Forelimb muscle (tissue), 1 donor: ENCODE data around the gene GNS. TPM values are rescaled to one million over a fixed set of nuclear protein-coding genes. Genes with fewer than 3 reads are reported as not detected.
A peak's percentile ranks its signal among the peaks of the same experiment; 100 is the strongest.

Experiments used
- DNase-seq: peaks from one replicate; pipeline ENCODE4 v3.0.0-alpha.2; 2013; ENCODE audit warnings: low read depth
- polyA plus RNA-seq: library from polyadenylated mRNA; unstranded; fragments of 120-200 nt; gene quantifications from one replicate; pipeline ENCODE4 v1.2.1, GENCODE V29; 2013; ENCODE audit not compliant: insufficient read length

The GNS gene
- polyA plus RNA-seq, 1 donor: 55.7 TPM

DNA sequence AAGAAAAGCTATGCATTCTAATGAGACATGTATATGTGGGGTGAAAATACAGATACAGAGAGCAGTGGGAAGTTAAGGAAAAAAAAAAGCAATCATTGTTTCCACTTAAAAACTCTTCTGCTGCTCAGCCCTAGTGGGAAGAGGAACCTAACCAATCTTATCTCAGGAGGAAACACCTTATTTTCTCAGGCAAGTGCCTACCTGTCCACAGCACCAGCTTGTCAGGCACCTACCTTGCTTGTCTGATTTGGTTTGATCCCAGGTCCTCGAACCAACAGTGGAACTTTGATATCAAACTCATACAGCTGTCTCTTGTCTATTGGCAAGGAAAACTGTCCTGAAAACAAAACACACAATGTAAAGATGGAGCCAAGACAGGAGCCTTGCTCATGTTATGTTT is 22.4 kb downstream of the GNS start:
- no peak for DNase-seq

DNA sequence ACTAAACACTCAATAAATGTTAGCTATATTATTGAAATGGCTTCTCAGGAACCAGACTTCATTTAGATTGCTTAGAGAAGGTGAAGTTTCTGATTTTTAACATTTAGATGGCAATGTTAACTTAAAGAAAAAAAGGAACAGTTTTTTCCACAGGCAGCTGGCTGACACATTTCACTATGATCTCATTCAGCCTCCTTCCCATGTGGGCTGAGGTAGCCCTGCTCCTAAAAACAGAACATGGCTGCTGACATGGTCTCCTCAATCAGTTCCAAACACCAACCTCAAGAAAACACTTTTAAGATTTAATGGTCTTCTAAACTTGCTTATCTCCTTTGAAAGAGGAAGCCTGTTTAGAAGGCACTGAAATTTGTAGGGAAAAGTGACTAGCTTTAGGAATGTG is 23.8 kb downstream of the GNS start:
- no peak for DNase-seq

- no peak for DNase-seq
These were observed 25.3 kb downstream of the GNS start for GRCh38 chr12:64733857-64734256.

DNA sequence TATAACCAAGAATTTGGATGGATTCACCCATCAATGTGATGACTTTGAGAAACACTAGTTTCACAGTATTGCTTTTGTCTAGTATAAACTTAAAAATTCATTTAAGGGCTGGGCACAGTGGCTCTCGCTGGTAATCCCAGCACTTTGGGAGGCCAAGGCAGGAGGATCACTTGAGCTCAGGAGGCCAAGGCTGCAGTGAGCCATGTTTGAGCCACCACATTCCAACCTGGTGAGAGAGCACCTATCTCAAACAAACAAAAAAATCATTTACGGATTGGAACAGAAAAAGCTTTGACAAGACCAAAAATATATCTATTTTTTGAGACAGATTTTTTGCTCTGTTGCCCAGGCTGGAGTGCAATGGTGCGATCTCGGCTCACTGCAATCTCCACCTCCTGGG is 27.5 kb downstream of the GNS start:
- no peak for DNase-seq

DNA sequence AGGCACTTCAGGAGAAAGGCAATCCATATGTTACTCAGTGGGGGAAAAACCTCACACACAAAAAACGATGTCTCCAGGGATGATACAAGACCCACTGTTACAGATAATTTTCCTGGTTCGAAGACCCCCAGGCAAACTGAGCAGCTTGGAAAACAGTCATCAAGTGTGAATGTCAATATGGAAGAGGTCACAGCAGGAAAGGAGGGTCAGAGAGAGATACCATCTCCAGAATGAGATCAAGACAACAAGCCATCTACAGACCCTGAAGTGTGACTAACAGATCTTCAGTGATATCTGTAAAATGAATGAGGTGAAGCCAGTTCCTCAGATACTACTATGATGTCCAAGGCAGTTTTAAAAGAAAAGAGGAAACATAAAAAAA is 28.6 kb downstream of the GNS start:
- DNase-seq: no peak

GRCh38 chr12:64729909-64730587 is 29.2 kb downstream of the GNS start:
- DNase-seq: no peak

DNA sequence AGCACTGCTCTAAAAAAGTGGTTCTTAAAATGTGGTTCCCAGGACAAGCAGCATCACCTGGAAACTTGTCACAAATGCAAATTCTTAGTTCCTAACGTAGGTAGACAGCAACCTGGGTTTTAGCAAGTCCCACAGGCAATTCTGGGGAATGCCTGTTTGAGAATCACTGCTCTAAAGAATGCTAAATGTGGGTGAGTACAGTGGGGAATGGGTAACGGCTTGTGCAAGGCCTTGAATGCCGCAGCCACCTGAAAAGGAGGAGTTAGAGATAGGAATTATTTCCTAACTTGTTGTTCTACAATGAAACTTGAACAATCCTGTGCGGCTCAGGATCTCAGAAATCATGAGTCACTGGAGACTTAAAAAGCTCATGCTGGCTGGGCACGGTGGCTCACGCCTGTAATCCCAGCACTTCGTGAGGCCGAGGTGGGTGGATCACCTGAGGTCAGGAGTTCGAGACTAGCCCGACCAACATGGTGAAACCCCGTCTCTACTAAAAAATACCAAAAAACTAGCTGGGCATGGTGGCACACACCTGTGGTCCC is 34.9 kb downstream of the GNS start:
- no peak for DNase-seq

DNA sequence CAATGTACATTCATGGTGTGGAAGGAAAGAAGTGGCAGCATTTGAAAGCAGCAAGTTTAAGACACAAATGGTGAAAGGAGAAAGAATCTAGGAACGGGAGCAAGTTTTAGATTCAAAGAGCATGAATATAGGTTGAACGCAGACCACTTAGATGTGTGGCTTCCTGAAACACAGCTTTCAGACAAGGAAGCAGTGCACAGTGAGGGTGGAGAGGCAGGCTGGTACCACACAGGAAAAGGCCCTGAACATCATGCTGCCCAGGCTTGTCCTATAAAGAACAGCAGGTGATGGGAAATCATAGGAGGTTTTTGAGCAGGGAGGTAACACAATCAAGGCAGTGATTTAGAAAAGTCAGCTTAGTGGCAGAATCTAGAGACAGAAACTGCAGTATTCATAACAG is 35.6 kb downstream of the GNS start:
- DNase-seq: no peak

GRCh38 chr12:64722835-64723234 is 36.4 kb downstream of the GNS start:
- no peak for DNase-seq

- DNase-seq: no peak
These were observed 38.3 kb downstream of the GNS start for GRCh38 chr12:64720884-64721283.

DNA sequence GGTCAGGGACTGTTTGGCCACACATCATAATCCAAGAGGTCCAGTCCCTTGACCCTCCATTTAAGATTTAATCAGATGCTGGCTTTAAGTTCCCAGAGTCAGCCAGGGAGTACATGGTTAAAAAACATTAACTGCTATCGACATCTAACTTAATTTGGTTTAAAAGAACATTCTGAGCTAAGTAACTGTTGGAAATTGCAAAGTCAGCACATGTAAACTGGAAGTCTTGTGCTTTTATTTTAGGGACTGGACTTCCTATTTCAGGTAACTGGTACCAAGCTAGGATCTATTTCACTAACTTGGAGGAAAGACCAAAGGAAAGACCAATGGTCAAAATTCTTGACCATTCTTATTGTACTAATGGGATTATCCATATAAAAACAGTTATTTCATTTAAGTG is 40.6 kb downstream of the GNS start:
- no peak for DNase-seq

DNA sequence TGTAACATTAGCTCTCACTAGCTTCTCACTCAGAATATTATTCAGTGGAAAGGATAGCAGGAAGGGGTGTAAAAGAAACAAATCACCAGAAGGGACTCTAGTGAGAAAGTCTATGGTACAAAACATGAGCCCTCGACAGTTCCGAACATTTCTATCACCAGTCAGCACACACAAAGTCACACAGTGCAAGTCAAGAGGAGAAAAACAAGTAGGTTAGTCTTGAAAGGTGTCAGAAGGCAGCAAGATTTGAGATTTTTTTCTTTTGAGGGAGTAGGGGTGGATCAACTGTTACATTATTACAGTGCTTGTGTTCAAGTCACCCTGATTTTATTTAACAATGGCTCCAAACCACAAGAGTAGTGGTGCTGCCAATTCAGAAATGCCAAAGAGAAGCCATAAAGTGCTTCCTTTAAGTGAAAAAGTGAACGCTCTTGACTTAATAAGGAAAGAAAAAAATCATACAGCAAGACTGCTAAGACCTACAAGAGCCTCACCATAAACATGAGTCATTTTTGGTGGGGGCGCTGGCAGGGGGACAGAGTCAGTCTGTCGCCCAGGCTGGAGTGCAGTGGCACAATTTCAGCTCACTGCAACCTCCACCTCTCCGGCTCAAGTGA is 42.3 kb downstream of the GNS start:
- no peak for DNase-seq

GRCh38 chr12:64716371-64716770 is 42.8 kb downstream of the GNS start:
- no peak for DNase-seq

DNA sequence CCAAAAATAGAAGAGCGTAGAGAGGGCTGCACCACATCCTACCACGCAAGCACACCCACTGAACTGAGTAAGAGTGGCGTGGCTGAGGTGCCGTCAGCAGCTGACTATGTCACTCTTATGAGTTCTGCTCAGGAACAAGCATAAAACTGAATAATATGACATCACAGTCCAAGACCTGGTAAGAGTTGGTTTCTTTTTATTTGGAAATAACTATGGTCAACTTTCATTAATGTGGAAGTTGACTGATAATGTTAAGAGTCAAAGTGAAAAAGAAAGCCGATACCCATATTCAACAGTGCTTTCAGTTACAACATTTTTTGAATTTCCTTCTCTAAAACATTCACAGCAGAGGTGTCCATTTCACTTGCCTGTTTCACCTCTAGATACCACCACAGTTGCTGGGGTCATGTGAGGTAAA is 44.6 kb downstream of the GNS start:
- DNase-seq: no peak

DNA sequence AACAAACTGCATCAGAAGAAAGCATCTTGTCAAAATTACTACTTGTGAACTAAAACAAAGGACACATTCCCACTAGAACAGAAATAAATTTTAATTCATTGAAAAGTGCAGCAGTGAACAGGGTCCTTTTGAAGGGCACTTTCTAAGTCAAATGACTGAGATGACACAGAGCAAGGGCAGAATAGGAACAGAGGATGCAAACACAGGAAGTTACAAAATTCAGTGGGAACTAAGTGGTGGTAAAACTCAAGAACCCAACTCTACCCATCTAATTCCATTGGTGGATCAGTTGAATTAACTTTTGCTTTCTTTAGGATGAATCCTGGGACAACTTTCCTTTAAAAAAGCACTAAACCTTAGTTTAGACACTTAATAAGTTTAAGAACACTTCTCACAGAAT is 45.8 kb downstream of the GNS start:
- DNase-seq: no peak

- no peak for DNase-seq
These were observed 49.8 kb downstream of the GNS start for GRCh38 chr12:64709429-64709828.

DNA sequence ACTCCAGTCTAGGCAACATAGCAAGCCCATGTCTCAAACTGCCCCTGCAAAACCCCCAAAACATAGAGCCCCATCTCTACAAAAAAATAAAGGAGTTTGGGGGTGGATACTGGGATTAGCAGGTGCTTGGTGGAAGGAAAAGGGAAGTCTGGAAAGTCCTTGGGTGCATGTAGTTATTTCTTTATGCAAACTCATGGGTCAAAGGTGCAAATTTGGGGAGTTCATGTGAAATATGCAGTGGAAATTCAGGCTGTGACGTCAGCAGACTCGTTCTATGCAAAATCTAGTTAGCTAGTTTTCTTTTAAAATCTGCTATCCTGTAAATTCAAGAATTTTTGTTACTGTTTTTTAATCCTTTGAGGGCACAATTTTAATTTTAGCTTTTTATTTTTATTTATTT is 51.3 kb downstream of the GNS start:
- DNase-seq: no peak

DNA sequence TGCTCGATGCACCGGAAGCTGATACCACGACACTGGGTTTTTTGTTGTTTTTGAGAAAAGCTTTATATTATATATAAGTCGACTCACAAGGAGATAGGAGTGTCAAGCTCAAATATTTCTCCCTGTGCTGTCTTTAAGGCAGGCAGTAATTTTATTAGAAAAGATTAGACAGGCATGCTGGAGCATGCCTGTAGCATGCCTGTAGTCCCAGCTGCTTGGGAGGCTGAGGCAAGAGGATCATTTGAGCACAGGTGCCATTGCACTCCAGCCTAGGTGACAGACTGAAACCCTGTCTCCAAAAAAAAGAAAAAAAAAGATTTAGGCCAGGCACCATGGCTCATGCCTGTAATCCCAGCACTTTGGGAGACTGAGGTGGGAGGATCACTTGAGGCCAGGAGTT is 51.8 kb downstream of the GNS start:
- no peak for DNase-seq

DNA sequence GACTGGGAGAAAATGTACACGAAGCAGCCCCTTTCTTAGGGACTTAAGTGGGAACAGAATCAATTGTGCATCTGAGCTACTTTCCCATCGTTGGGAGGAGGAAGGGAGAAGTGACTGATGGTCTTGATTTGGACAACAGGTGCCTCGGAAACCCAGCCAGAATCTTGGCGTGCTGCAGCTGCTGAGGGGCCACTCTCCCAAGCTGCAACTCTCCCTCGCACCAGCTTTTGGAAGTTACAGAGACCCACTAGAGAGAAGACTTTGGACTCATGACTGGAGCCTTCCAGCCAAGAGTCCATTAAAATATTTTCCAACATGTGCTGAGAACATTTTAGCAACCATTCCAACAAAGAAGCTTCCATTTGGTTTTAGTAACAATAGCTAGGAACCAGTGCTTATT is 52.3 kb downstream of the GNS start:
- DNase-seq: peak; percentile 82

DNA sequence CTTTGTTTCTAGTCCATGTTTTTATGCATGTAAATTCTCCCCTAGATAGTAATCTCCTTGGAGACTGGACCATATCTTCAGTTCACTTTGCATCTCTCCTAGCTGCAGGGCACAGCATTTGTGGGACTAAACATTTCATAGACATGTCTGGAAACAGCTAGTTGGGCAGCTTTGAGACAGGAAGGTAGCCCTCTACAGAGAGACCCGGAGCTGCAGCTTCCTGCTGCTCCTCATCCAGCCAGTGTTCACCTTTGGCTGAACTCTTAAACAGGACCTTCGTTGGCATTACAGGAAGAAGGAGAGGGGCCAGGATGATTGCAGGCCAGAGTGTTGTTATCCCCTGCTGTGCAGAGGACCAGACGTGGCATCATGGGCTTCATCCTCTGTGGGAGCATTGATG is 52.9 kb downstream of the GNS start:
- DNase-seq: no peak

DNA sequence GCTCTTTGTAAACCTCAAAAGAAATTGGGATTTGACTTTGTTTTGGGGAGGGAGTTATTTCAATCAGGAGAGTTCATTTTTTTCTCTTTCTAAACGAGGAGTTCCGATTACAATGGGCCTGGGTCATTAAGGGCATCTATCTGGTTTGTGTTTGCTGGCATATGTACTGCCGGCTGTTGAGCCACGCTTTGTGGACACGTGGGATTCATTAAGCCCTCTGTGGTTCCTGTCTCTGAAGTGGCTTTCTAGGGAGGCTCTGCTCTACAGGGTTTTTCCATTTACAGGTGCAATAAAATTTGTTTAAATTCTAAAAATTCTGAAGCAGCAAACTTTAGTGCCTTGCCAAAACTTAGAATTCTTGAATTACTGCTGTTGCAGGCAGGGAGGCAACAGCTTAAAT is 57.9 kb downstream of the GNS start:
- no peak for DNase-seq

GRCh38 chr12:64700532-64700931 is 58.7 kb downstream of the GNS start:
- no peak for DNase-seq

DNA sequence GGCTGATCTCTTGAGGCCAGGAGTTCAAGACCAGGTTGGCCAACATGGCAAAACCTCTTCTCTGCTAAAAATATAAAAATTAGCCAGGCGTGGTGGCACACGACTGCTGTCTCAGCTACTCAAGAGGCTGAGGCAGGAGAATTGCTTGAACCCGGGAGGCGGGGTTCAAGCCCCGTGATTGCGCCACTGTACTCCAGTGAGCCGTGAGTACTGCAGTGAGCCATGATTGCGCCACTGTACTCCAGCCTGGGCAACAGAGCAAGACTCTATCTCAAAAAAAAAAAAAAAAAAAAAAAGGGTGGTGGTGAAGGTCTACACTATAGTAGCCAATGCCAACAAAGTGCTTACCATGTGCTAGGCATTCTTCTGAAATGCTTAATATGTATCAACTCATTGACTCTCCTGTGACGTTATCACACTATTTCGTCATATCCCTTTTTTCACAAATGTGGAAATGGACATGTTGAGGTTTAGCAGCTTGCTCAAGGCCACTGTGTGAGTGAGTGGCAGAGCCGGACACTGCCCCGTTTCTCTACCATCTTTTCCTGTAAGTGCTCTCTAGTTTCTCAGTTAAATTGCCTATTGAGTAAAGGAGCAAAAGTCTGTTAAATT is 59.6 kb downstream of the GNS start:
- DNase-seq: no peak
